HG03457 (cell line): ENCODE data around the gene UCHL1.
"Not testable (repeated sequence)": the region's sequence is repeated elsewhere in the genome, so short reads cannot be mapped to it uniquely, and the experiment has no call there.

ENCODE experiments used
- ATAC-seq: cut with Tn5 transposase; IDR thresholded peaks from one replicate; pipeline ENCODE4 v1.9.1; 2021; ENCODE audit warnings: moderate number of reproducible peaks; ENCODE audit not compliant: unreplicated experiment

The UCHL1 gene

DNA sequence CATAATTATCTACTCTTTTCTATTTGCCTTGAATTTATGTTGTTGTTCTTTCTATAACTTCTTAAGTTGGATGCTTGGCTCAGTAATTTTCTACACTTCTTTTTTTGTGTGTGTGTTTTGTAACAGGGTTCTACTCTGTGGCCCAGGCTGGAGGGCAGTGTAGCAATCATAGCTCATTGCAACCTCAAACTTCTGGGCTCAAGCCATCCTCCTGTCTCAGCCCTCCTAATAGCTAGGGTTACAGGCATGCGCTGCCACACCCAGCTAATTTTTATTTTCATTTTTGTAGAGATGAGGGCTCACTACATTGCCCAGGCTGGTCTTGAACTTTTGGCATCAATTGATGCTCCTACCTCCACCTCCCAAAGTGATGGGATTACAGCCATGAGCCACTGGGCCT, 20.7 kb upstream of the UCHL1 start:
- no peak for ATAC-seq

DNA sequence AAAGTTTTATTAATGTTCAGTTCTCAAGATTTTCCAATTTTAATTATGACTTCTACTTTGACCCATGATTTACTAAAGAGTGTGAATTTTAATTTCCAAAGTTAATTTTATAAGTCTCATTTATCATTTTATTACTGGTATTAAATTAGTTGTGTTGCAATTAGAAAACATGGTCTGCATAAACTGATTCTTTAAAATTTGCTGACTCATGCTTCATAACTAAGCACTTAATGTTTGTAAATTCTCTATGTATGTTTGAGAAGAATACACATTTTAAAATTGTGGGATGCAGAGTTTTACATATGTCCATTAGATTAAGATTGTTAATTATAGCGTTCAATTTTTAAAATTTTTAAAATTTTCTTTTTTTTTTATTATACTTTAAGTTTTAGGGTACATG, 20.2 kb upstream of the UCHL1 start:
- no peak for ATAC-seq

DNA sequence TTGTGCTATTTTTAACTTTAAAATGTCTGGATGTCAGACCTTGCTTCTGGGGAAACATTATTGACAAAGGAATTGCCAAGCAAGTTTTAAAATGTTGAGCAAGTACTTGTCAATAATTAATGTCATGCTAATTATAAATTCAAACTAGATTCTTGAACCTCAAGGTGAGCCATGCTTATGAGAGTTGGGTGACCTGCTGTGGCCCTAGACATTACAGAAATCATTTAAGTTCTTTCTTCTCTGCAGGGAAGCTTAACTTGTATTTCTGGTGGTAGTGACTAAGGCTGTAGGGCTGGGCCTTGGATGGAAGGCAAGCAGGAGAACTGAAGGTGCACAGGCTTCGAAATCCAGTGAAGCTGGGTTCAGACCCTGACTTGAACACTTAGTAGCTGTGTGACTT, 14.8 kb upstream of the UCHL1 start:
- no peak for ATAC-seq

- no peak for ATAC-seq
Observed at GRCh38 chr4:41245983-41246382, 10.7 kb upstream of the UCHL1 start.

DNA sequence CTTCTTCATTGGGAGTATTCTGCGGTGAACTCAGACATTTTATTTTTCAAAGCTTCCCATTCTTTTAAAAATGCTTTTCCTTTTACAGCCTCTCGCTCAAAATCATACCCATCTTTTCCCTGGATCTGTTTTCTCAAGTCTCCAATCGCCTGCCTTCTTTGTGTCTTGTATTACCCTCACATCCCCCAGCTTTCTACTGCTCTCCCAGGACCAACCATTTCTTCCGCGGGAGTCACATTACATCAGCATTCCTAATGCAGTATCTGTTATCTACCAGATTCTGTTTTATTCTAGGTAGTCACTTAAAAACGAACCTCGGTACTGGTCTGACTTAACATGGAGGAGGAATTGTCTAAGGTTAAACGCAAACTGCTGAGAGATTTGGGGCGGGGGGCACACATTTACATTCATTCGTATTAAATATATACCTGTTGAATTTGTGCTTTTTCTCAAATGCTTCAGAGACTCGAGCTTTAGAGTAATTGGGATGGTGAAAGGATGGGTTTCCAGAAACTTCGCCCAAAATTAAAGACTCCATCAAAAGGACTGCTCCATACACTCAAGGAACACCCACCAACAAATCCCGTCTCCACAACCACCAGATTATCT, 493 bp upstream of the UCHL1 start:
- ATAC-seq: no peak

DNA sequence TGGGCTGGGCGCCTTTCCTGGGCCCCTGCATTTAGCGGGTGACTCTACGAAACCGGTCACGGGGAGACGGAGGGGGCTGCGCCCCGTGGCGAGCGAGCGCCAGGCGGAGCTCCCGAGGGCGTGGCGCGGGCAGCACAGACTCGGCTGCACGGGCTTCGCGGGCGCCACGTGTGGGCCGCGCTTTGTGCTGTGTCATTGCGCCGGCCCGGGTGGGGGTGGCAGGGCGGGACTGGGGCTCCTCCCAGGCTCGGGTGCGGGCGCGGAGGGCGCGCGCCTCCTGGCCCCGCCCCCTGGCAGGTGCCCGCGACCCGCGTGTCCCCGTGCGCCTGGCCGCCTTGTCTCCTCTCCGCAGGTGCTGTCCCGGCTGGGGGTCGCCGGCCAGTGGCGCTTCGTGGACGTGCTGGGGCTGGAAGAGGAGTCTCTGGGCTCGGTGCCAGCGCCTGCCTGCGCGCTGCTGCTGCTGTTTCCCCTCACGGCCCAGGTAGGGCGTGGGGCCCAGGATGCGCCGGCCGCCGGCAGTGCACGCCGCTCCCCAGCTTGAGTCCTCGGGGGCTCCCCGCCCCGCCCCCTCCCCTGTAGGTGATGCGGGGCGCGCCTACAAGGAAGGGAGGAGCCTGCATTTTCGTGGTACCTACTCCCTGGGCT, 651 bp downstream of the UCHL1 start:
- ATAC-seq: no peak

DNA sequence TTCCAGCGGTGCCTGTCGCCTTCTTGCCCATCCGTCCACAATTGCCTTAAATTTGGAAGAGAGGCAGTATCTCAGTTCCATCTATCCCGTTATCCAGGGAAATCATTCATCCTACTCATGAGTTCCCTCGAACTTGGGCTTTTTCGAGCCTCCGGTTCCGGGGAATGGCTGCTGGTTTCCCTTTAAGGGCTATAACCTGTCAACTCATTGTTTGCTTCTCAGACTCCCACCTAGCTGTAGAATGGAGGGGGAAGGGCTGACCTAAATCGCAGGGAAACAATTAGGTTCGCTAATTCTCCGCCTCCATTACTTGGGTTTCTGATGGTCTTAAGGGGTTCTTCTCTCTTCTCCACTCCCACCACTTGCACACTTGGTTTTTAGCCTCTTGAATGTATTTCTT, 1.2 kb downstream of the UCHL1 start:
- no peak for ATAC-seq

- no peak for ATAC-seq
Observed at GRCh38 chr4:41258783-41259182, 2.1 kb downstream of the UCHL1 start.

DNA sequence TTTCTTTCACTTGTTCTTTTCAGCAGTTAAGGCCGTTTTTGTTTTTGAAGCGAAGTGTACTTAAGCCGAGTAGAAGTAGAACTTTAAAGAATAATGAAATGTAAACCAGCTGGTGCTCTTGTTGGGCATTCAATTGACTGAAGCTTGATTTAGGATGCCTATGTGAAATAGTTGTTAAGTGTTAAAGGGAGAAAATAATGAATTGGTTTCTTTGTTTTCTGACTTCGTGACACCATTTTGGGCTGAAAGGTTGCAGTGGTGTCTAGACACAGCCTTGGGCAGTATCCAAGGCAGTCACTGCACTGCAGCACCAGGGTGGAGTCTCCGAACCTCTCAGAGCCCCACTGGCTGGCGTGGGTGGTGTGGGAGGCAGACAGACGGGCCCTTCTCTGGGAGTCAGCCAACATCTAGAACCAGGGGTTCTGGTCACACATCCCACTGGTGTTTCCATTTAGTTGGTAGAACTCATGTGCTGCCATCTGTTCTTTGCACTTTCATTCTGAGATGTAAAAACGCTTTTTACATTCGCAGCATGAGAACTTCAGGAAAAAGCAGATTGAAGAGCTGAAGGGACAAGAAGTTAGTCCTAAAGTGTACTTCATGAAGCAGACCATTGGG, 3.5 kb downstream of the UCHL1 start:
- ATAC-seq: no peak

DNA sequence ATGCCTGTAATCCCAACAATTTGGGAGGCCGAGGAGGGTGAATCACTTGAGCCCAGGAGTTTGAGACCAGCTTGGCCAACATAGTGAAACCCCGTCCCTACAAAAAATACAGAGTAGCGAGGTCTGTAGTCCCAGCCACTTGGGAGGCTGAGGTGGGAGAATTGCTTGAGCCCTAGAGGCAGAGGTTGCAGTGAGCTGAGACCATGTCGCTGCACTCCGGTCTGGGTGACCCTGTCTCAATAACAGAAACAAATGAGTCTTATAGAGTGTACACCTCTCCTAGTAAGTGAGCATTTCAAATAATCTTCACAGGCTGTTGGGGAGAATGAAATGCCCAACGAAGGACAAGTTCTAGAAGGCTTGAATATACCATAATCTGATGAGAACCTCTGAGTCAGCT, 5.5 kb downstream of the UCHL1 start:
- ATAC-seq: no peak

DNA sequence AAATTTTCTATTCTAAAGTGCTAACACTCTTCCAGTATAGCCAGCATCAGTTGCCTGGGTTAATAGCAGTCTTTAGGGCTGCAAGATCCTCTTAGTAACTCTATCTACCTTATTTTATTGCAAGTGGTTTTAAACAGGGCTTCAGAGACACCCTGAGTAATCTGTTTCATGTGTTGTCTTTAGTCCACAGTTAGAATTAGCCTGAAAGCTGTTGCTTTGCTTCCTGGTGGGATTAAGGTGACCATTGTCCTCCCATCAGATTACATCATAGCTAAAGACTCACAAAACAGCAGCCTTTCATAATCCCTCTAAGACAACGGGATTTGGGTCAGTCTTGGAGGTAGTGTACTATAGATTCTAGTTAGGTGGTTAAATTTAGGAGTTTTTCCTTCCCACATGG, 7.5 kb downstream of the UCHL1 start:
- ATAC-seq: no peak

GRCh38 chr4:41267997-41268396, 11.3 kb downstream of the UCHL1 start:
- ATAC-seq: no peak

- no peak for ATAC-seq
Observed at GRCh38 chr4:41268721-41269517, 12.2 kb downstream of the UCHL1 start.

DNA sequence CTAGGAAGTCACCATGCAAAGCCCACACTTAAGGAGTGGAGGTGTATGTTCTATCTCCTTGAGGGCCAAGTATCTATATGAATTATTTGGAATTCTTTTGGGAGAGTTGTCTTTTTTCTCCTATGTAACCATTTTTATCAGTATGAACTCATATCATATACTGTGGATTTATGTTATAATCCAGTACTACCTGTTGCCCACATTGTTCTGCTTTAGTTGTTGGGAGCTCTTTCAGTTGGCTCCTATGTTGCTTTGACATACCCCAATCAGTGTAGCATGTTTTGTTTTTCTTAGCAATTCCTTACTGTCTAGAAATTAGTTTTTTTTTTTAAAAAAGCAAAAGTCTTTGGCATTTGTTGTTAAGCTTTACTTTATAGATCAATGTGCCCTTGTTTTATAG, 13.0 kb downstream of the UCHL1 start:
- no peak for ATAC-seq

- ATAC-seq: not testable (repeated sequence)
Observed at GRCh38 chr4:41275931-41276330, 19.2 kb downstream of the UCHL1 start.

- no peak for ATAC-seq
Observed at GRCh38 chr4:41280010-41280409, 23.3 kb downstream of the UCHL1 start.

DNA sequence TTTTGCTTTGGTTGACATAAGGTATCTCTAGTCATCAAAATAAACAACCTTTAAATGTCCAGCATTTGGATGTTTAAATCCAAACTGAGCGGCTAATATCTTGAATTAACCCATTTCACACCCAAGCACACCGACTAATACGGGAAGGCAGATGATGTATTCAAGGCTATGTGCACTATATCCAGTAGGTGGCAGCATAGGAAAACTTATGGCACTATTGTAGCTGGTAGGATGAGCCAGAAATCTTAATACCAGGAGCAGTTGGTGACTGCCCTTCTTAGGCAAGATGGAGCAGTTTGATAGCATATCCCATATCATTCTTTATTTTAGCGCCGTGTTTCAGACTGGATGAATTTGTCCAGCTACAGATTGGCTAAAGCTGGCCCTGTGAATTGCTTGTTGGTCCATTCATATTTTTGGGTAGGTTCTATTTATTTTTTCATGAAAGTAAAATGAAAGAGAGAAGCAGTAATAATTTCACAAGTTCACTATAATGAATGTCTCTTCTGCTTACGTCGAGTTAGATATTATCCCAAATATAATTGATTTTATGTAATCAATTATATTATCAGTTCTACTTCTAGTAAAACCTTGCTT, 24.4 kb downstream of the UCHL1 start:
- peak; percentile 91 for ATAC-seq

DNA sequence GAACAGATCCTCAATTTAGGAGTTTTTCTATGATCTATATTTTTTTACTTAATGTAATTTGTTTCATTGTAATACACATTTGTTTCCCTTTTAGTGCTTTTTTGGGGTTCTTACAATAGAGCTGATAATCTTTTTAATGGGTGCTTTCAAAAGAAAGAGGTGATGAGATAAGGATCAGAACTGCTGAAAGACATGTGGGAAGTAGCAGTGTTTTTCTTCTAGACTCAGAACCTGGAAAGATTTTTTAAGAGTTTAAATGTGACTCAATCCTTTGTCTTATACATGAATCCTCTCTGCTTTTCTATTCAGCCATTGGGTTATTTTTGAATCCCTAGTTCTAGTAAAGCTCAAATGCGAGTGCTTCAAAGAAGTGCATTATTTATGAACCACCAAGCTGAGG, 25.6 kb downstream of the UCHL1 start:
- ATAC-seq: no peak

- ATAC-seq: no peak
Observed at GRCh38 chr4:41285202-41285863, 28.6 kb downstream of the UCHL1 start.

DNA sequence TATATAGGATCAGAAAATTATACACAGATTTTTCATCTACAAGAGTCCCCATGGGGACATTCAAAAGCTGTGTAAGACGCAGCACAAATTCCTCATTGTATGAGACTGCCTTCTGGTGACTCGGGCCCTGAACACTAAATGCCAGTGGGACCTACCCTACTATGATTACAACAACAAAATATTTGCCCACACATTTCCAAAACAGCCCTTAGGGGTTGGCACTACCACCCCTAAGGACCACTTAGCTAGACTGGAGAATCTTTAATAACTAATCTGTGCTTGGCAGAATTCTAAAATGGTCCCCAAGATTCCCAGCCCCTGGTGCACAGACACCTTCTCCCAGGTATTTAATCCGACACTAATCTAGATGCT, 29.1 kb downstream of the UCHL1 start:
- no peak for ATAC-seq

DNA sequence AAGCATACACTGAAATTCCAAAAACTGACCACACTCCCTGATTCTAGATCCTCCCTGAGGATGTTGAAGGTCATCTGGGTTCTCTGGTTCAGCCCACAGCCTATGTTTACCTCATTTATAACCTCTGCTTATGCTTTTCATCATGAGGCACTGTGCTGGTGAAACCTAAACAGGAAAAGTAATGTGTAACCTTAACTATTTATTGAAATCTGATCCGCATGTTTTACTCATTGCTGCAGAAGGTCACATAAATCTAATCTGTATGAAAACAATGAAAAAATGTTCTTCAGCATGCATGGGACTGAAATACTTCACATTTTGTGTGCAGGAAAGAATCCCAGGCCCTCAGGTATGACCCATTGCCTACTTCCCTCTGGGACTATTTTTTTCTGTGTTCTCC, 30.3 kb downstream of the UCHL1 start:
- no peak for ATAC-seq
